Loucy (cell line): ENCODE data around the gene DPH6.

Experiments used
- CTCF ChIP-seq: fragments of 200-600 bp; sonication (generic); conservative IDR thresholded peaks from 2 replicates; pipeline ENCODE4 v1.5.1; 2014; ENCODE audit warnings: mild to moderate bottlenecking, antibody characterized with exemption, low read length
- EZH2phosphoT487 ChIP-seq: fragments of 200-600 bp; IDR thresholded peaks from 2 replicates; pipeline ENCODE4 v1.6.1; 2018; ENCODE audit warnings: antibody characterized with exemption, mild to moderate bottlenecking, moderate library complexity, borderline replicate concordance

- TF ChIP-seq CTCF: no peak
- no peak for TF ChIP-seq EZH2phosphoT487
These were observed 16.2 kb downstream of the DPH6 start for GRCh38 chr15:35529784-35530183.
